ENCODE measurements around the gene TOB2. TPM values are rescaled to one million over a fixed set of nuclear protein-coding genes. Genes with fewer than 3 reads are reported as not detected.

TOB2 gene
- total RNA-seq, 1 donor from 2014 or later: 60.3 TPM

DNA sequence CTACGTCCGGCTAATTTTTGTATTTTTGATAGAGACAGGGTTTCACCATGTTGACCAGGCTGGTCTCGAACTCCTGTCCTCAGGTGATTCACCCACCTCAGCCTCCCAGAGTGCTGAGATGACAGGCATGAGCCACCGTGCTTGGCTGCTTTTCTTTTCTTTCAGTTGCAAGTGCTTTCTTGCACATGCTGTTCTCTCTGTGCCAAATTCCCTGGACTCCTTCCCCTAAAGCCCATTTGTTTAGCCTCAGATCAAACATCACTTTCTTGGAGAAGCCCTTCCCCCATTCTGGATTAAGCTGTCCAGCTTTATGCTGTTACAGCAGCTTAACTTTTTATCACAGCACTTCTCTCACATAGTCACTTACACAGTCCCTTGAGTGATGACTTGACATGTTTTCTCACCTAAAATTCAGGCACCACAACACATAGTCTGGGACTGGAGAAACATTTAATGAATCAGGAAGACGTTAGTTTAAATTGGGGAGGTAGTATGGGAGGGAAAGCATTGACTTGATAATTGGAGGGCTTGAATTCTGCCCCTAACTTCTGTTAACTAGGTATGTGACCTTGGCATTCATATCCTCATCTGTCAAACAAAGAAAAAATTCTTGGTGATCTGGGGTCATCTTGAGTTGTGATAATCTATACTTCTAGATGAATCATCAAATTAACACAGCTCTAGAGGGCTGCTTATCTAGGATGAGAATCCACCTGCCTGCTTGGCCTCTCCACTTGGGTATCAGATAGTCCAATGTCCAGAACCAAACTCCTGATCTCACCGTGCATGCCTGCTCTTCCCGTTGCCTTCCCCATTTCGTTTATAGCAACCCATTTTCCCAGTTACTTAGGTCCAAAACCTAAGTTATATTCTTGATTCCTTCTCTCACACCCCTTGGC is 40.7 kb upstream of the TOB2 start:
- no peaks in the 10 kb centered on the region for H3K9me3 Mint-ChIP-seq
- TF ChIP-seq, protein P1, sequence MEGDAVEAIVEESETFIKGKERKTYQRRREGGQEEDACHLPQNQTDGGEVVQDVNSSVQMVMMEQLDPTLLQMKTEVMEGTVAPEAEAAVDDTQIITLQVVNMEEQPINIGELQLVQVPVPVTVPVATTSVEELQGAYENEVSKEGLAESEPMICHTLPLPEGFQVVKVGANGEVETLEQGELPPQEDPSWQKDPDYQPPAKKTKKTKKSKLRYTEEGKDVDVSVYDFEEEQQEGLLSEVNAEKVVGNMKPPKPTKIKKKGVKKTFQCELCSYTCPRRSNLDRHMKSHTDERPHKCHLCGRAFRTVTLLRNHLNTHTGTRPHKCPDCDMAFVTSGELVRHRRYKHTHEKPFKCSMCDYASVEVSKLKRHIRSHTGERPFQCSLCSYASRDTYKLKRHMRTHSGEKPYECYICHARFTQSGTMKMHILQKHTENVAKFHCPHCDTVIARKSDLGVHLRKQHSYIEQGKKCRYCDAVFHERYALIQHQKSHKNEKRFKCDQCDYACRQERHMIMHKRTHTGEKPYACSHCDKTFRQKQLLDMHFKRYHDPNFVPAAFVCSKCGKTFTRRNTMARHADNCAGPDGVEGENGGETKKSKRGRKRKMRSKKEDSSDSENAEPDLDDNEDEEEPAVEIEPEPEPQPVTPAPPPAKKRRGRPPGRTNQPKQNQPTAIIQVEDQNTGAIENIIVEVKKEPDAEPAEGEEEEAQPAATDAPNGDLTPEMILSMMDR (IDR thresholded peaks at IDR 0.05): no peak
- H3K4me1 Mint-ChIP-seq: peaks cover 64% of the 10 kb centered on the region
- H3K36me3 Mint-ChIP-seq (ENCODE audit: low read depth): peaks cover 27% of the 10 kb centered on the region
- POLR2A ChIA-PET: interaction anchor here (2.0 to 2.2 kb wide), 2 partner anchors 8 to 40 kb away, joined by 6 to 17 read pairs; partner anchors contain the start of gene TOB2
- no peak overlapping the region for H3K4me3 Mint-ChIP-seq
- intact Hi-C loops (cut with micrococcal nuclease): no loop called here
- H3K27me3 Mint-ChIP-seq: no peaks in the 10 kb centered on the region
- ATAC-seq (ENCODE audit: low read depth): no peak
- CTCF ChIA-PET: no interaction called here
- DNase-seq: no peak
- peak overlapping the region; percentile 73 for H3K27ac Mint-ChIP-seq

DNA sequence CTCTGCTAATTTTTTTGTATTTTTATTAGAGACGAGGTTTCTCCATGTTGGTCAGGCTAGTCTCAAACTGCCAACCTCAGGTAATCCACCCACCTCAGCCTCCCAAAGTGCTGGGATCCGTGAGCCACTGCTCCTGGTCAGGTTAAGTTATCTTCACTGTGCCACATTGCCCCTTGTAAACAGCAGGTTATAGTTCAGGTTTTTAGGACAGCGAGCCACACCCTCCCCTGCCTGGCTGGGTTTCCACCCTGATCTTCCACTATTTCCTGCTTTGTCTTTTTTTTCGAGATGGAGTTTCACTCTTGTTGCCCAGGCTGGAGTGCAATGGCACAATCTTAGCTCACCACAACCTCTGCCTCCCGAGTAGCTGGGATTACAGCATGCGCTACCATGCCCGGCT is 38.4 kb upstream of the TOB2 start:
- CTCF ChIA-PET: interaction anchor here (0.9 to 1.0 kb wide), 2 partner anchors 16 to 81 kb away, joined by 3 to 6 read pairs; no protein-coding TSS in a partner anchor
- TF ChIP-seq, protein P1 (IDR thresholded peaks at IDR 0.05): no peak
- H3K9me3 Mint-ChIP-seq: no peaks in the 10 kb centered on the region
- intact Hi-C loops (cut with micrococcal nuclease): no loop called here
- DNase-seq (no peak), ATAC-seq (ENCODE audit: low read depth) (no peak)
- peak overlapping the region; percentile 68 for H3K27ac Mint-ChIP-seq
- POLR2A ChIA-PET: interaction anchor here (0.6 to 2.0 kb wide), 7 partner anchors 8 to 445 kb away, joined by 3 to 7 read pairs (median 4); partner anchors contain the start of genes TEF and TOB2
- H3K36me3 Mint-ChIP-seq (ENCODE audit: low read depth): peaks cover 22% of the 10 kb centered on the region
- H3K4me1 Mint-ChIP-seq: peaks cover 81% of the 10 kb centered on the region
- H3K4me3 Mint-ChIP-seq: peak overlapping the region; percentile 65
- no peaks in the 10 kb centered on the region for H3K27me3 Mint-ChIP-seq

DNA sequence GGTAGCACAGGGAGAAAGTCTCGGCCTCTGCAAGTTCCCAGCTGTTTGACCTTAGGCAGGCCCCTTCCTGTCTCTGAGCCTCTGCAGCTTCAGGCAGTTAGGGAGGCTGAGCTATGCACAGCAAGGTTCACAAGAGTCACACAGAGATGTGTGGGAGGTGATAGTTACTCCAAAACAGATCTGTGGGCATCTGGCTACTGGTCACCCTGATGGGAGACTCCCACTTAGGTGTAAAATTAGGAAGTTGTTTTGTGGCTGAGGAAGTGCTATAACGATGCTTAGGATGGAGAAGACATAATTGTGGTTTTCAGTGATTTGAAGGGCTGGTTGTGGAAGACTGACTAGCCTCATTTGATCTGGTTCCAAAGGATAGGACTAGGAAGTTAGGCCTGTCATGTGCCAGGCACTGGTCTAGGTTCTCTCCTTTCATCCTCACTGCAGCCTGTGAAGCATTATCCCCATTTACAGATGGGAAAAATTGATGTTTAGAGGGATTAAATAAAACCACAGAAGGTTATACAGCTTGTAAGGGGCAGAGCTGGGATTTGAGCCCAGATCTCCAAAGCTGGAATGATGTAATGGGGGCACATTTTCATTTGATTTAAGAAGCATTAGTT is 35.8 kb upstream of the TOB2 start:
- Mint-ChIP-seq H3K27ac (peak overlapping the region; percentile 96), H3K27me3 (no peaks in the 10 kb centered on the region), H3K9me3 (no peaks in the 10 kb centered on the region), H3K4me3 (peak overlapping the region; percentile 0), H3K36me3 (ENCODE audit: low read depth) (peaks cover 9% of the 10 kb centered on the region), H3K4me1 (peaks cover 92% of the 10 kb centered on the region)
- intact Hi-C loops (cut with micrococcal nuclease): no loop called here
- CTCF ChIA-PET: interaction anchor here (1.1 to 1.9 kb wide), 3 partner anchors 14 to 79 kb away, joined by 4 to 7 read pairs (median 7); partner anchors contain the start of genes ACO2 and PHF5A
- TF ChIP-seq, protein P1 (IDR thresholded peaks at IDR 0.05): no peak
- no peak for ATAC-seq (ENCODE audit: low read depth)
- DNase-seq: no peak
- POLR2A ChIA-PET: interaction anchor here (0.5 to 17.5 kb wide), 5 partner anchors 8 to 35 kb away, joined by 4 to 584 read pairs (median 5); partner anchors contain the start of genes ACO2, PHF5A and TOB2

DNA sequence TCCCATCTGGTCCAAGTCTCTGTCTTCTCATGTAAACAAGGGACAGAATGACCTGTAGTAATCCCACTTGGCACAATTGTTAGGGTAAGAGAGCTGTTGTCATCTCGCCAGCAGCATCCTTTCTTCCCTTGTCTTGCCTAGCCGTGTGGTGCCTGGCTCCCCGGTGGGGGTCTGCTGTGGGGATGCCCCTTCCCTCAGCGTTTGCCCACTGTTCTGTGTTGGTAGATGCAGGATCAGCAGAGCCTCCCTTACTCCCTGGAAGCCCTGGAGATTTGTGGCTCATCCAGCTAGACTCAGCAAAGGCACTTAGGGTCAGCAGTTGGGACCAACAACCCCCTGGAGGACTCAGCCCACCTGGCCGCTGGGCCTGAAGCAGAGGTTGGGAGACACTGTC is 35.3 kb upstream of the TOB2 start:
- Mint-ChIP-seq H3K9me3 (no peaks in the 10 kb centered on the region), H3K27me3 (no peaks in the 10 kb centered on the region), H3K36me3 (ENCODE audit: low read depth) (peaks cover 6% of the 10 kb centered on the region), H3K4me3 (peak overlapping the region; percentile 0), H3K4me1 (peaks cover 89% of the 10 kb centered on the region), H3K27ac (peak overlapping the region; percentile 96)
- intact Hi-C loops (cut with micrococcal nuclease): no loop called here
- CTCF ChIA-PET: interaction anchor here (1.1 to 1.9 kb wide), 3 partner anchors 13 to 78 kb away, joined by 4 to 7 read pairs (median 7); partner anchors contain the start of genes ACO2 and PHF5A
- POLR2A ChIA-PET: interaction anchor here (0.6 to 17.5 kb wide), 6 partner anchors 13 to 35 kb away, joined by 3 to 584 read pairs (median 6); partner anchors contain the start of genes ACO2, PHF5A and TOB2
- TF ChIP-seq, protein P1 (IDR thresholded peaks at IDR 0.05): no peak
- DNase-seq: no peak
- no peak for ATAC-seq (ENCODE audit: low read depth)

All from activated B cell treated with CpG ODN at 0.5 μM for 24 hours (primary cell).